NCI-H2107 treated with DMSO at 0.1 percent for 48 hours (cell line): ENCODE results near the gene CALCB.

Experiments used
- DNase-seq: peaks from one replicate; lab custom pipeline; 2025; ENCODE audit not compliant: unreplicated experiment; lab: John Stamatoyannopoulos, UW

Gene CALCB

GRCh38 chr11:15117751-15118150 lies 44.4 kb downstream of the CALCB start:
- no peak for DNase-seq

GRCh38 chr11:15118431-15118830 lies 45.0 kb downstream of the CALCB start:
- no peak for DNase-seq

GRCh38 chr11:15119352-15119751 lies 46.0 kb downstream of the CALCB start:
- no peak for DNase-seq

DNA sequence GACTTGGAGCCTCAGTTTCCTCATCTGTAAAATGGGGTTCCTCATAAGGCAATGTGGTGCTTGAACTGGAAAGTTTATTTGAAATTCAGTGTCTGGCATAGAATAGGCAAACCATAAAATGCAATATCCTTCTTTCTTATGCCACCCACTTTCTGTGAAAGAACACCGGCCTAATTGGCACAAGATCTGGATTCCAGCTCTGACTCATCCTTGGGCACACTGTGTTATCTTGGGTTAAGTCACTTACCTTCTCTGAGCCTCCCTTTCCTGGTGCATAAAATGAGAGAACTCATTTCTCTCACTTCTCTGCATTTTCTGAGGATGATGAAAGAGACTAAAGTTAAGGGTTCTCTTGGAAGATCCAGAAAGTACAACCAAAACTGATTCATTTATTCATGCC lies 46.4 kb downstream of the CALCB start:
- DNase-seq: no peak

- DNase-seq: no peak
Observed at GRCh38 chr11:15123849-15124248, 50.5 kb downstream of the CALCB start.

DNA sequence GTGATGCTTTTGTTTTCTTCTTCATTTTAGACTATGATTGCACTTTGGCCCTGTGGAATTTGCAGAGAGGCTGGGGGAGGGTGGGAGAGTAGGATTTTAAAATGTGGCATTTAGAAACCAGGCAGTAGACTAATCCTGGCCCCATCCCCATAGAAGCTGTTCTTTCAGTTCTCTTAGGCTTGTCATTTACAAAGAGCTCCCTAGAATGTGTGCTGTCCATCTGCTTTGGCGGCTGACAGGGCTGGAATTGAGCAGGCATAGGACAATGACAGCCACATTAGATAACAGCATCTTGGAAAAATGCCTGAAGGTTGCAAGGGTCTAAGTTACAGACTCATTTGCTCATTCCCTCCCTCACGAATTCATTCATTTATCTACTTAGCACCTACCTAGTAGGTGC lies 51.1 kb downstream of the CALCB start:
- DNase-seq: no peak

DNA sequence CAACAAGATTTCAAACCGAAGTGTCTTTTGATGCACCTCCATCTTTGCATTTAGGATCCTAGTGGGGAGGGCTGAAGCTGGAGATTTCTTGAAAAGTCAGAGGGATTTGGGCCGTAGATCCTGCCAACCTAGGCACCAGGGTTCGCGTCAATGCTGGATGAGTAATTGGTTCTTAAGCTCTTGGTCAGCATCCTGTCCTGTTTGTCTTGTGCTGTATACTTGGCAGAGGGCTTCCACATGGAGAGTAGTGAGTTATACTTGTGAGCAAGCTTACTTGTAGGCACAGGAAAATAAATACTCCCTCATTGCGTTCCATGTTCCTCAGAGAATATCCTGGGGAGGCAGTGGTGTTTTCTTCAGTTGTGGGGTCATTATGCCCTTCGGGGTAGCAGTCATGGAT lies 53.9 kb downstream of the CALCB start:
- no peak for DNase-seq
